SK-N-MC (cell line): ENCODE measurements around the gene ARHGEF10L.

Experiments
- EZH2 ChIP-seq: fragments of 200-600 bp; sonication (generic); IDR thresholded peaks from one replicate; pipeline ENCODE4 v1.6.1; 2017; ENCODE audit warnings: antibody characterized with exemption
- POLR2AphosphoS5 ChIP-seq: IDR thresholded peaks from 2 replicates; pipeline ENCODE4 v1.6.1; 2012; ENCODE audit warnings: mild to moderate bottlenecking, low read depth, low read length, borderline replicate concordance

DNA sequence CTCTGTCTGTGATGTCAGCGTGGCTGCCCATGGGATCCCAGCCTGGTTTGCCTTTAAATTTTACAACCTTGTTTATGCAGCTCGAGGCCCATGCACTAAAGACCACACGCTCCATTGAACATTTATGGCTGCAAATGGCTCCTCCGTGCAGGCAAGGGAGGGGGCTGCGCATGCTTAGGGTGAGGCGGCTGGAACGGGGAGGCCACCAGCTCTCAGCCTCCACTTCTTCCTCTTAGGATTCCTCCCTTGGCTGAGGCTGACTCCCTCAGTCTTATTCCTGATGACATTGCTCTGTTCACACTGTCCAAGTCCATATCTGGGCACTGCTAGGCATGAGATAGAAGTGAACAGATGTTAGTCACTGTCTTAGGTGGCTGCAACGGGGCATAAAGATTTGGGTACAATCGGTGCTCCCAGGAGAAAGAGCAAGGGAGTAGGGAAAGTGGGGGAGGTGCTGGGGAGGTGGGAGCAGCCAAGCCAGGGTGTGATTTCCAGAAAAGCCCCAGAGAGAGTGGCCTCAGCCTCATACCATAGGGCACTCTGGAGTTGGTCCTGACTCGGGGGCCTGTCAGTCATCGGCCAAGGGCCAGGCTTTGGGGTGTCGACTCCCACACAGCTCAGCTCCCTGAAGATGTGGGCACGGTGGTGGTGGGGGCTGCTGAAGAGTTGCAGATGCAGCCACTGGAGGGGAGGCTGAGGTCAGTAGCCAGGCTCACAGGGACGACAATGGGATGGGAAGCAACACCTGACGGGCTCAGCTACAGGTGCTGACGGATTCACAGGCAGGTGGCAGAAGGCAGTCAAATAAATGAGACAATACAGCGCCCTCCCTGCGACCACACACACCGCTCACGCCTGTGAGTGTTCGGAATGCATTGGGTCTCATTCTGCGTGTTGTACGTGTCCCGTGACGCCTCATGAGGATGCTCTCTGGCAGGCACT is 178.4 kb downstream of the ARHGEF10L start:
- TF ChIP-seq EZH2, result no peak
- no peak for TF ChIP-seq POLR2AphosphoS5
